ENCODE measurements around the gene C8G.

The C8G gene

DNA sequence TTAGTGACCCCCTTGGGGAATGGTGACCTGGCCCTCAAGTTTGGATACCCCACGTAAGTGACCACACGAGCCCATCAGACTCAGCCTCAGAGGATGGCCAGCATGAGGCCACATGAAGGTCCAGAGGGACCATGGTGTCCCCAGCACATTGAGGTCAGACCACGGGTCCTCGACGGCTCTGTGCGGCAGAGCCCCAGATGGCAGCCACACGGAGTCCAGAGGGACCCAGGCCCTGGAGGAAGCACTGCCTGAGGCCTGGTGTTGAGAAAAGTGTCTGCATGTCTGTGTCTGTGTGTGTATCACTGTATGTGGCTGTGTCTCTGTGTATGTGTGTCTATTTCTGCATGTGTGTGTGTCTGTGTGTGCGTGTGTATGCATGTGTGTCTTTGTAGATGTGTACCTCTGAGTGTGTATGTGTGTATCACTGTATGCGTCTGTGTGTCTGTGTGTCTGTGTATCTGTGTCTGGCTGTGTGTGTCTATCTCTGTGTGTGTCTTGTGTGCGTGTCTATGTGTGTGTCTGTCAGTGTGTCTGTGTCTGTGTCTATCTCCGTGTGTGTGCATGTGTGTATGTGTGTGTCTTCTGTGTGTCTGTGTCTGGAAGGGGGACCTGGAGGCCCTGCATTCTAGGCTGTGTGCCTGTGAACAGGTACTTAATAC is 38.7 kb downstream of the C8G start:
- Histone ChIP-seq H3K4me1 (ENCODE audit: control insufficient read depth, low read depth, low read length) (no peaks in the 10 kb centered on the region), H3K9ac (ENCODE audit: low read length) (no peak overlapping the region), H3K9me3 (ENCODE audit: control insufficient read depth, low read depth, low read length) (no peaks in the 10 kb centered on the region), H3K36me3 (ENCODE audit: control insufficient read depth, low read depth, low read length) (no peaks in the 10 kb centered on the region), H3K27ac (ENCODE audit: low read length) (no peak overlapping the region), H3K4me3 (ENCODE audit: low read length) (no peak overlapping the region), H3K27me3 (ENCODE audit: control insufficient read depth, insufficient read depth, low read length) (peaks cover 27% of the 10 kb centered on the region)

DNA sequence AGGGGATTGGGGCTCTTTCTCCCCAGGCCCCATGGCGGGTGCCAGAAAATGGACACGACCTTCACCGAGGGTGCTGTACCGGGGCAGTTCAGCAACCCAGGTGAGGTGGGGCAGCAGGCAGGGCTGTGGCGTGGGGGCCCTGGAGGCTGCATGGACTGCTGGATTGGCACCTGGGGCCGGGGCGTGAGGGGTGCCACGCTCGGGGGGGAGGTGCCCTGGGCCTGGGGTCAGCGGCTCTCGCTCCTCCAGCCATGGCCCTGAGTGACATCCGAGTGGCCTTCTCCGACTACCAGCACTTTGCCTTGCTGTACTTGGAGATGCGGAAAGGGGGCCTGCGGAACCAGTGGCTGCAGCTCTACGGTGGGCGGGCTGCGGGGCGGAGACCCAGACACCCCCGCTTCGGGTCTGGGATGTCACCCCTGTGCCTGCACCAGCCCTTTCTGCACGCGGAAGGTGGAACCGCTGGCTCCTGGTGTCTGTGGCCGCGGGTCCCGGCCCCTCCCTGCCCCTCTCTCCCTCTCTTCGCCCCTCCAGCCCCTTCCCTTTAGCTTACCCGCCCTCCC is 39.5 kb downstream of the C8G start:
- no peaks in the 10 kb centered on the region for H3K36me3 ChIP-seq (ENCODE audit: control insufficient read depth, low read depth, low read length)
- no peak overlapping the region for H3K9ac ChIP-seq (ENCODE audit: low read length)
- H3K27ac ChIP-seq (ENCODE audit: low read length): no peak overlapping the region
- no peaks in the 10 kb centered on the region for H3K9me3 ChIP-seq (ENCODE audit: control insufficient read depth, low read depth, low read length)
- H3K4me3 ChIP-seq (ENCODE audit: low read length): no peak overlapping the region
- no peaks in the 10 kb centered on the region for H3K4me1 ChIP-seq (ENCODE audit: control insufficient read depth, low read depth, low read length)
- H3K27me3 ChIP-seq (ENCODE audit: control insufficient read depth, insufficient read depth, low read length): peaks cover 27% of the 10 kb centered on the region

DNA sequence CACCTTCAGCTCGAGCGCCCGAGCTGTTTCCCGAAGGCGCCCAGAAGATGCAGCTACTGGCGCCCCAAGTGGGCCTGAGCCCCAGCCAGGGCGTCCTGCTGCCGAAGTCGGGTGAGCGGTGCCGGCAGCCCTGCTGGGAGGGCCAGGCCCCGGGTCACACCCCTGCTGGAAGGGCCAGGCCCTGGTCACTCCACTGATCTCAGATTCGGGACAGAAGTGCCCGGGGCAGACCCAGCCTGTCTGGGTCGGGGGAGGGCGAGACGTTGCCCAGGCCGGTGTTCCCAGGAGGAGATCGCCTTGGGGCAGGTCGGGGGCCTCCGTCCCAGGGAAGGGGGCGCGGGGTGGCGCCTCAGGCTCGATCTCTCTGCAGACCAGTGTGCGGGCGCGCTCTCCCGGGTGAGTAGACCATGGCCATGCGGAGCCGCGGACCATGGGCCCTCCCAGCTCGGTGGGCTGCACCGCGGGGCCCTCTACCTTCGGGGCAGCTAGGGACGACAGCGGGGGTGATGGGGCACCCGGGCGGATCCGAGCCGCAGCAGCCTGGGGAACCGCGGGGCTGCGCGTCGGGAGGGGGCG is 40.1 kb downstream of the C8G start:
- Histone ChIP-seq H3K4me3 (ENCODE audit: low read length) (peak overlapping the region; percentile 17), H3K27me3 (ENCODE audit: control insufficient read depth, insufficient read depth, low read length) (peaks cover 27% of the 10 kb centered on the region), H3K4me1 (ENCODE audit: control insufficient read depth, low read depth, low read length) (no peaks in the 10 kb centered on the region), H3K9me3 (ENCODE audit: control insufficient read depth, low read depth, low read length) (no peaks in the 10 kb centered on the region), H3K9ac (ENCODE audit: low read length) (no peak overlapping the region), H3K36me3 (ENCODE audit: control insufficient read depth, low read depth, low read length) (no peaks in the 10 kb centered on the region), H3K27ac (ENCODE audit: low read length) (no peak overlapping the region)

DNA sequence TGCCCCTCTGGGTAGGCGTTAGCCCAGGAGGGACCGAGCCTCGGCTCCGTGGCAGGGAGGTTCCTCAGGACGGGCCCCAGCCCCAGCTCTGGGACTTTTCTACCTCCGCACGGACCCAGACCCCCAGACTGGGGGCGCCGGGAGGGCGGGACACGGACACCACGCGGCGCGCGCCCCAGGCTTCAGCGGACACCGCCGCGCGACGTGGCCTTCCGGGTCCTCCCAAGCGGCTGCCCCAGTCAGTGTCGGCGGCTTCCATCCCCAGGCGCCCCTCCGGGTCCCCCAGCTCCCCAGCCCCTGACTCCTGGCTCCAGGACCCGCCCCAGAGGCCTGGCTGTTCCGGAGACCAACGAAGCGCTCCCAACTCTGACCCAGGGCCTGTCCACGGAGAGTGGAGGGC is 40.8 kb downstream of the C8G start:
- no peaks in the 10 kb centered on the region for H3K9me3 ChIP-seq (ENCODE audit: control insufficient read depth, low read depth, low read length)
- H3K36me3 ChIP-seq (ENCODE audit: control insufficient read depth, low read depth, low read length): no peaks in the 10 kb centered on the region
- no peak overlapping the region for H3K9ac ChIP-seq (ENCODE audit: low read length)
- peaks cover 30% of the 10 kb centered on the region for H3K27me3 ChIP-seq (ENCODE audit: control insufficient read depth, insufficient read depth, low read length)
- no peak overlapping the region for H3K4me3 ChIP-seq (ENCODE audit: low read length)
- no peaks in the 10 kb centered on the region for H3K4me1 ChIP-seq (ENCODE audit: control insufficient read depth, low read depth, low read length)
- H3K27ac ChIP-seq (ENCODE audit: low read length): no peak overlapping the region

DNA sequence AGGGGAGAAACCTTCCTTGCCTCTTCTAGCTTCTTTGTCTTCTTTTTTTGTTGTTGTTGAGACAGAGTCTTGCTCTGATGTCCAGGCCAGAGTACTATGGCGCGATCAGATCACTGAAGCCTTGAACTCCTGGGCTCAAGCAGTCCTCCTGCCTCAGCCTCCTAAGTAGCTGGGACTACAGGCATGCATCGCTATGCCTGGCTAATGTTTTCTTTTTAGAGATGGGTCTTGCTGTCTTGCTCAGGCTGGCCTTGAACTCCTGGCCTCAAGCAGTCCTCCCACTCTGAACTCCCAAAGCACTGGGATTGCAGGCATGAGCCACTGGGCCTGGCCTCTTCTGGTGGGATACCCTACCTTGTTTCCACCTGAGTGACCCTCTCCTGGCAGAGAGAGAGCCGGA is 43.8 kb downstream of the C8G start:
- Histone ChIP-seq H3K36me3 (ENCODE audit: control insufficient read depth, low read depth, low read length) (peaks cover 2% of the 10 kb centered on the region), H3K27me3 (ENCODE audit: control insufficient read depth, insufficient read depth, low read length) (peaks cover 35% of the 10 kb centered on the region), H3K27ac (ENCODE audit: low read length) (no peak overlapping the region)

DNA sequence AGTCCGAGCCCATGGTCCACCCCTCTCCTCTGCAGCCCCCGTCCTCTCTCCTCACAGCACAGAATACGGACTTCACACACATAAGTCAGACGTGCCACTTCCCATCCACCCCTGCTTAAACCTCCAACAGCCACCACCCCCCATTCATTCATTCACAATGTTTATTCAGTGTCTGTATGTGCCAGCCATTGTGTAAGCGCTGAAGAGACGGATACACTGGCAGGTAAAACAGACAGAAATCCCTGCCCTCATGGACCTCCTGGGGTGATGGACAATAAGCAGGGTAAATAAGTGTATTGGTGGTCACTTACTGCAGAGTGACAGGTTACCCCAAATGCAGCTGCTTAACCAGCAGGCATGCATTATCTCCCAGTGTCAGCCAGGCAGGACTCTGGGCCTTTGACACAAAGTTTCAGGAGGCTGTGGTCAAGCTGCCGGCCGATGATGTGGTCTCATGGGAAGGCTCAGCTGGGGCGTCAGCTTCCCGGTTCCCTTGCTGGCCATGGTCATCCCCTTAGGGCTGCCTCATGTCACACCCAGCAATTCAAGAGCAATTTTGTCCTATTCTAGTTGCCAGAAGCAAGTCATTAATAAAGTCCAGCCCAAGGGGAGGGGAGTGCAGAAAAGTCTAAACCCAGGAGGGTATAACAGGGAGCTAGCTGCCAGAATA is 45.3 kb downstream of the C8G start:
- Histone ChIP-seq H3K9ac (ENCODE audit: low read length) (no peak overlapping the region), H3K27ac (ENCODE audit: low read length) (no peak overlapping the region), H3K4me1 (ENCODE audit: control insufficient read depth, low read depth, low read length) (no peaks in the 10 kb centered on the region), H3K9me3 (ENCODE audit: control insufficient read depth, low read depth, low read length) (no peaks in the 10 kb centered on the region), H3K27me3 (ENCODE audit: control insufficient read depth, insufficient read depth, low read length) (peaks cover 20% of the 10 kb centered on the region), H3K36me3 (ENCODE audit: control insufficient read depth, low read depth, low read length) (peaks cover 3% of the 10 kb centered on the region), H3K4me3 (ENCODE audit: low read length) (no peak overlapping the region)

More for the DNA sequence above, 43.8 kb downstream of the C8G start:
- Histone ChIP-seq H3K9ac (ENCODE audit: low read length) (no peak overlapping the region), H3K4me1 (ENCODE audit: control insufficient read depth, low read depth, low read length) (no peaks in the 10 kb centered on the region), H3K4me3 (ENCODE audit: low read length) (no peak overlapping the region), H3K9me3 (ENCODE audit: control insufficient read depth, low read depth, low read length) (no peaks in the 10 kb centered on the region)

DNA sequence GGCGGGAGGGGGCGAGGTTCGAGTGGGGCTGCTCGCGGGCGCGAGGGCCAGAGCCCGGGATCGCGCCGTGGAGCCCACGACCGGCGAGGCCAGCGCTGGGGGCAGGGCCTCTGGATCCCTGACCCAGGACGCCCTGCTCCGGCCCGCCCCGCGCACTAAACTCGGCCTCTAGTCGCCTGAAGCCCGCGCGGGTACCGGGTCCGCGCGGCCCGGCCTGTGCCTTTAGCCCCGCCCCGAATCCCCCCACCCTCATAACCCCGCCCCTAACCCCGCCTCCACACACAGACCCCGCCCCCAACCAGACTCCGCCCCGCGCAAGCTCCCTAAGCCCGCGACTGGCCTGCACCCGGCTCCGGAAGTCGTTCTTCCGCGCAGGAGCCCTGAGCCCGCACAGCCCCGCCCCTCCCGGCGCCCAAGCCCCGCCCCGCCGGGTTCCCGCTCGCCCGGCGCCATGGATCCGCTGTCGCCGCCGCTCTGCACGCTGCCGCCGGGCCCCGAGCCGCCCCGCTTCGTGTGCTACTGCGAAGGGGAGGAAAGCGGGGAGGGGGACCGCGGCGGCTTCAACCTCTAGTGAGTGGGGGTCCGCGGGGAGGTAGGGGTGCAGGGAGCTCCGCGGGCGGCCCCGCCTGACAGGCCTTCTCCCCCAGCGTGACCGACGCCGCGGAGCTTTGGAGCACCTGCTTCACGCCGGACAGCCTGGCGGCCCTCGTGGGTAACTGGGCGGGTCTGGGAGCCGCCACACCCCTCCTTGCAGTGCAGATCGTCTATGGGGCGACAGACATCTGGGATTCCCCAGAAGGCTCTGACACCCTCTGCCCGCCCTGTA is 47.2 kb downstream of the C8G start, which contains the start of gene PAXX:
TSS of gene PAXX (plus strand) at position 430 of the 826 bp plus-strand sequence. CDS start at position 452, 22 bp downstream.
- H3K4me1 ChIP-seq (ENCODE audit: control insufficient read depth, low read depth, low read length): peaks cover 6% of the 10 kb centered on the region
- H3K9ac ChIP-seq (ENCODE audit: low read length): peak within 1 kb of the TSS; percentile 68
- no peak within 1 kb of the TSS for H3K27ac ChIP-seq (ENCODE audit: low read length)
- peak within 1 kb of the TSS; percentile 79 for H3K4me3 ChIP-seq (ENCODE audit: low read length)
- no peaks in the 10 kb centered on the region for H3K9me3 ChIP-seq (ENCODE audit: control insufficient read depth, low read depth, low read length)
- H3K27me3 ChIP-seq (ENCODE audit: control insufficient read depth, insufficient read depth, low read length): peaks cover 9% of the 10 kb centered on the region
- H3K36me3 ChIP-seq (ENCODE audit: control insufficient read depth, low read depth, low read length): peaks cover 3% of the 10 kb centered on the region

DNA sequence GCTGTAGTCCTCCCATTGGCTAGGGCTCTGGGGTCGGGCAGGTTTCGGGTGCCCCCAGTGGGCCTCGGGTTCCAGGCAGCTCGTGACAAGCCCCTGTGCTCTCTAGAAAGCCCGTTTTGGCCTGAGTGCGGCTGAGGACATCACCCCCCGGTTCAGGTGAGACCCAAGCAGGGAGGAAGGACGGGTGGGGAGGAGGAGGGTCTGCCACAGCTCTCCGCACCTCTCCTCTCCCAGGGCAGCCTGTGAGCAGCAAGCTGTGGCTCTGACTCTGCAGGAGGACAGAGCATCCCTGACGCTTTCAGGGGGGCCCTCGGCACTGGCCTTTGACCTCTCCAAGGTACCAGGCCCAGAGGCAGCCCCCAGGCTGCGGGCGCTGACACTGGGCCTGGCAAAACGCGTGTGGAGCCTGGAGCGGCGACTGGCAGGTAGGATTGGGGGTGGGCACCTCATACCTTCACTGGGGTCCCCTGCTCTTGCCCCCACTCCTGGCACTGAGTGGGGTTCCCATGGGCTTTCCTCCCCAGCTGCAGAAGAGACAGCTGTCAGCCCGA is 47.9 kb downstream of the C8G start:
- H3K36me3 ChIP-seq (ENCODE audit: control insufficient read depth, low read depth, low read length): peaks cover 3% of the 10 kb centered on the region
- no peak overlapping the region for H3K27ac ChIP-seq (ENCODE audit: low read length)
- H3K9me3 ChIP-seq (ENCODE audit: control insufficient read depth, low read depth, low read length): no peaks in the 10 kb centered on the region
- H3K9ac ChIP-seq (ENCODE audit: low read length): peak overlapping the region; percentile 68
- H3K4me3 ChIP-seq (ENCODE audit: low read length): peak overlapping the region; percentile 79
- peaks cover 9% of the 10 kb centered on the region for H3K27me3 ChIP-seq (ENCODE audit: control insufficient read depth, insufficient read depth, low read length)
- peaks cover 8% of the 10 kb centered on the region for H3K4me1 ChIP-seq (ENCODE audit: control insufficient read depth, low read depth, low read length)

DNA sequence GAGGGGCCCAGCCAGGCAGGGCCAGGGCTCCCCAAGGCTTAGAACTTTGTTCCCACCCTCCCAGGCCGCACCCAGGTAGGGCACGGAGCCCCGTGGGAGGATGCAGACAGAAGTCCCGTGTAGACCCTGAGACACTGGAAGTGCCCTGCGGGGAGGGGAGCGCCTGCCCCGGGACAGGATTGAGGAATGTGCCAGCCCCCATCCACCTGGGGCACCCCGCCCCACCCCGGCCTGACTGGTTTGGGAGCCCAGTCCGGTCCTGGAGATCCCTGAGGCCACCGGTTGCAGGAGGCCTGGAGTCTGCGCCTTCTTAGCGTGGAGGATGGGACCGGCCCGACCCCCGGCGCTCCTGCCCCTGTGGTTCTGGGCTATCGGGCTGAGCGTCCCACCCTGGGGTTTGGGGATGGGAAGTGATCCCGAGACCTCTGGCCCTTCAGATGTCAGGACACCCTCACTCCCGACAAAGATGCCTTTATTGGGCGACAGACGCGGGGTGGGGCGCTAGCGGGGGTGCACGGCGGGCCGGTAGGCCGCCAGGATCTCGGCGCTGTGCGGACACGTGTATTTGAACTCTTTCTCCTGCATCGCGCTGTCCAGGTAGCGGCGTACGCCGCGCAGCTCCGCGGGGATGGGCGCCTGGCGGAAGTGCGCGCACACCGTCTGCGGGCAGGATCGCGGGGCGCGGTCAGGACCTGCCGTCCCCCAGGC is 49.3 kb downstream of the C8G start:
- Histone ChIP-seq H3K36me3 (ENCODE audit: control insufficient read depth, low read depth, low read length) (peaks cover 3% of the 10 kb centered on the region), H3K27ac (ENCODE audit: low read length) (no peak overlapping the region), H3K9ac (ENCODE audit: low read length) (no peak overlapping the region), H3K27me3 (ENCODE audit: control insufficient read depth, insufficient read depth, low read length) (peaks cover 9% of the 10 kb centered on the region), H3K9me3 (ENCODE audit: control insufficient read depth, low read depth, low read length) (no peaks in the 10 kb centered on the region), H3K4me1 (ENCODE audit: control insufficient read depth, low read depth, low read length) (peaks cover 8% of the 10 kb centered on the region), H3K4me3 (ENCODE audit: low read length) (no peak overlapping the region)

DNA sequence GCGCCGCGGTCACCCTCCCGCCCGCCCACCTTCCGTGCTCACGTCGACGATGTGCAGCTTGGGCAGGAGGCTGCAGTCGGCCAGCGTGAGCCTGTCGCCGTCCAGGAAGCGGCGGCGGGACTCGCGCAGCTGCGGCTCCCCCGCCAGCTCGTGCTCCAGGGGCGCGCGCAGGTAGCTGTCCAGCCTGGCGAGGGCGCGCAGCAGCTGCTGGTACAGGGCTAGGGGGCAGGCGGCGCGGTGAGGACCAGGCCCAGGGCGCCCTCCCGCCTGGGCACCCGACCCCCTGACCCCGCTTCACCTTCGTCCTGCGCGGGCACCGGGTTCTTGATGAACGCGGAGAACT is 49.8 kb downstream of the C8G start:
- H3K27me3 ChIP-seq (ENCODE audit: control insufficient read depth, insufficient read depth, low read length): peaks cover 9% of the 10 kb centered on the region
- no peaks in the 10 kb centered on the region for H3K9me3 ChIP-seq (ENCODE audit: control insufficient read depth, low read depth, low read length)
- no peak overlapping the region for H3K27ac ChIP-seq (ENCODE audit: low read length)
- H3K36me3 ChIP-seq (ENCODE audit: control insufficient read depth, low read depth, low read length): peaks cover 3% of the 10 kb centered on the region
- no peak overlapping the region for H3K4me3 ChIP-seq (ENCODE audit: low read length)
- H3K4me1 ChIP-seq (ENCODE audit: control insufficient read depth, low read depth, low read length): peaks cover 8% of the 10 kb centered on the region
- H3K9ac ChIP-seq (ENCODE audit: low read length): no peak overlapping the region

Data from iPS-18a (cell line).